Neutrophil (primary cell): ENCODE results near the gene LCORL.

ENCODE experiments used
- H3K27ac ChIP-seq: fragments of 200-600 bp; sonication (generic); 2 replicates; pipeline ENCODE4 v1.5.1; 2016; ENCODE audit warnings: mild to moderate bottlenecking, moderate library complexity
- H3K27me3 ChIP-seq: fragments of 200-600 bp; sonication (generic); 2 replicates; pipeline ENCODE4 v1.6.0; 2016; ENCODE audit warnings: mild to moderate bottlenecking
- H3K36me3 ChIP-seq: fragments of 200-600 bp; sonication (generic); 2 replicates; pipeline ENCODE4 v1.5.1; 2017
- H3K4me1 ChIP-seq, 2 experiments: fragments of 200-600 bp in 1 of 2; sonication (generic) in 1 of 2; 1 replicate in 1 of 2; 2 replicates in 1 of 2; pipeline versions ENCODE4 v1.5.1 to v1.6.1; 2013 to 2016; ENCODE audit warnings: low read depth in 1 of 2, low read length in 1 of 2, mild to moderate bottlenecking in 1 of 2, moderate library complexity in 1 of 2; ENCODE audit not compliant: control insufficient read depth in 1 of 2, insufficient read depth in 1 of 2
- H3K4me3 ChIP-seq, 2 experiments: fragments of 200-600 bp in 1 of 2; sonication (generic) in 1 of 2; 1 replicate in 1 of 2; 2 replicates in 1 of 2; pipeline ENCODE4 v1.5.1; 2013 to 2016; ENCODE audit warnings: low read depth in 1 of 2, low read length in 1 of 2, mild to moderate bottlenecking in 1 of 2, moderate library complexity in 1 of 2
- H3K9me3 ChIP-seq: fragments of 200-600 bp; sonication (generic); 2 replicates; pipeline ENCODE4 v1.5.1; 2016
- TF ChIP-seq, protein P1 (sequence below): fragments of 200-600 bp; sonication (generic); IDR thresholded peaks from 2 replicates; pipeline ENCODE4 v1.5.1; 2016; ENCODE audit warnings: antibody characterized with exemption

Gene LCORL

DNA sequence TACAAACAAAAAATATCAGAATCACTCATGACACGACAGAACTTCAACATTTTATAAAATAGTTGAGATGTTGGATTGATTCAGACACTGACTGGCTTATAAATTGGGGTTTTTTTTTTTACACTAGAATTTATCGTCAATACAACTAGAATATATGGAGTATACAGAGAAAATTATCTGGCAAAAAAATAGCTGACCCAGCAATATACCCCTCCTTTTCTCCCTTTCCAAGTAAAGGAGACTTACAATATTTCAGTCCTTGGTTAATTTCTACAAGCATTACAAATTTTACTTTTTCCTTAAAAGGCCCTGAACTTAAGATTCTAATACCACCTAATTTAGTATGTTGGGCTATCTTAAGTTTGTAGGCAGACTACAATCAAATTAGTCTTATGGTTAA is 76.3 kb downstream of the LCORL start:
- Histone ChIP-seq H3K27me3 (no peaks in the 10 kb centered on the region), H3K4me1 (no peaks in the 10 kb centered on the region), H3K36me3 (no peaks in the 10 kb centered on the region), H3K9me3 (no peaks in the 10 kb centered on the region), H3K27ac (no peak overlapping the region), H3K4me3 (no peak overlapping the region)
- TF ChIP-seq, protein P1, sequence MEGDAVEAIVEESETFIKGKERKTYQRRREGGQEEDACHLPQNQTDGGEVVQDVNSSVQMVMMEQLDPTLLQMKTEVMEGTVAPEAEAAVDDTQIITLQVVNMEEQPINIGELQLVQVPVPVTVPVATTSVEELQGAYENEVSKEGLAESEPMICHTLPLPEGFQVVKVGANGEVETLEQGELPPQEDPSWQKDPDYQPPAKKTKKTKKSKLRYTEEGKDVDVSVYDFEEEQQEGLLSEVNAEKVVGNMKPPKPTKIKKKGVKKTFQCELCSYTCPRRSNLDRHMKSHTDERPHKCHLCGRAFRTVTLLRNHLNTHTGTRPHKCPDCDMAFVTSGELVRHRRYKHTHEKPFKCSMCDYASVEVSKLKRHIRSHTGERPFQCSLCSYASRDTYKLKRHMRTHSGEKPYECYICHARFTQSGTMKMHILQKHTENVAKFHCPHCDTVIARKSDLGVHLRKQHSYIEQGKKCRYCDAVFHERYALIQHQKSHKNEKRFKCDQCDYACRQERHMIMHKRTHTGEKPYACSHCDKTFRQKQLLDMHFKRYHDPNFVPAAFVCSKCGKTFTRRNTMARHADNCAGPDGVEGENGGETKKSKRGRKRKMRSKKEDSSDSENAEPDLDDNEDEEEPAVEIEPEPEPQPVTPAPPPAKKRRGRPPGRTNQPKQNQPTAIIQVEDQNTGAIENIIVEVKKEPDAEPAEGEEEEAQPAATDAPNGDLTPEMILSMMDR = no peak

DNA sequence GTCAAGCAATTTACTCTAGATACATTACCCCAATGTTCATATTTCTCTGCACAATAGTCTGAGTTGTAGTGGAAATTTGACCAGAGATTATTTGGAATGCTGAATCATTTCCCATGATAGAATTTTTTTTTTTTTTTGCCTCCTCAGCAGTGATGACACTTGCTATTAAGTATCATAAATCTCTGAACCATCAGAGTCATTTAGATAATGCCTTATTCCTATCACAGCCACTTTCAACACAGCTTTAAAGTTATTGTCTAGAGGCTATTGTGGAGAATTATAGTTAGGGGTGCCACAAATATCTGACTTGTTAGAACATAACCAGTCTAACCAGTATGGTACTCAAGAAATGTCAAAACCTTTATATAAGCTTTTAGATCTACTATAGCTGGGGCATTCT is 79.8 kb downstream of the LCORL start:
- H3K4me3 ChIP-seq = no peak overlapping the region
- H3K36me3 ChIP-seq = no peaks in the 10 kb centered on the region
- H3K9me3 ChIP-seq = no peaks in the 10 kb centered on the region
- H3K27me3 ChIP-seq = no peaks in the 10 kb centered on the region
- no peak overlapping the region for H3K27ac ChIP-seq
- no peaks in the 10 kb centered on the region for H3K4me1 ChIP-seq
- TF ChIP-seq, protein P1 = no peak

DNA sequence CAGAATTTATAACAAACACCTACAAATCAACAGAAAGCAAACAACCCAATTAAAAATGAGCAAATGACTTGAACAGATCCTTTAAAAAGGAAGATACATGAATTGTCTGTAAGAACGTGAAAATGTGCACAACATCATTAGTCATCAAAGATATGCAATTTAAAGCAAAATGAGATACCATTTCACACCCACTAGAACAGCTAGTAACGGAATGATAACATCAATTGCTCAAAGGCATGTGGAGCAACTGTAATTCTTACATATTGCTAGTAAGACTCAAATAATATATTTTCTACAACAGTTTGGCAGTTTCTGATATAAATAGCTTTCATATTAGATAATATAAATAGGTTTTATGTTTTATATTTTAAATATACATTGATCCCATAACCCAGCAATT is 82.5 kb downstream of the LCORL start:
- no peaks in the 10 kb centered on the region for H3K9me3 ChIP-seq
- H3K4me3 ChIP-seq = no peak overlapping the region
- H3K27ac ChIP-seq = no peak overlapping the region
- no peaks in the 10 kb centered on the region for H3K36me3 ChIP-seq
- TF ChIP-seq, protein P1 = no peak
- no peaks in the 10 kb centered on the region for H3K27me3 ChIP-seq
- no peaks in the 10 kb centered on the region for H3K4me1 ChIP-seq

DNA sequence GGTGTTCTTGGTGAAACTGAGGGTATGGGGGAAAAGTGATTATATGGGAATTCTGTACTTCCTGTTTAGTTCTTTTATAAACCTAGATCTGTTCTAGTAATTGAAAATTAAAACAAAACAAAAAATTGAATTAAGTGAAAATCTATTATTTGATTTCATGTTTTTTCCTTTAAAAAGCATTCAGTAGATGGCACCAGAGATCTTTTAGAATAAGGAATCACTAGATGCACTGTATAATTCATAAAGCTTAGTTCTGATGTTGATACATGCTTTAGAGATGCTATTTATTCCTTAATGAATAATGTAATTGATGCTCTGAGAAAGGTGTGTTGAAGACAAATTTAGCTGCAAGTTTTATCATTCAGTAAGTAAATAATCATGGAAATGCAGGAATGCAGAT is 87.3 kb downstream of the LCORL start:
- Histone ChIP-seq H3K27me3 (no peaks in the 10 kb centered on the region), H3K4me3 (no peak overlapping the region), H3K4me1 (no peaks in the 10 kb centered on the region), H3K27ac (no peak overlapping the region), H3K9me3 (no peaks in the 10 kb centered on the region), H3K36me3 (no peaks in the 10 kb centered on the region)
- TF ChIP-seq, protein P1 = no peak

DNA sequence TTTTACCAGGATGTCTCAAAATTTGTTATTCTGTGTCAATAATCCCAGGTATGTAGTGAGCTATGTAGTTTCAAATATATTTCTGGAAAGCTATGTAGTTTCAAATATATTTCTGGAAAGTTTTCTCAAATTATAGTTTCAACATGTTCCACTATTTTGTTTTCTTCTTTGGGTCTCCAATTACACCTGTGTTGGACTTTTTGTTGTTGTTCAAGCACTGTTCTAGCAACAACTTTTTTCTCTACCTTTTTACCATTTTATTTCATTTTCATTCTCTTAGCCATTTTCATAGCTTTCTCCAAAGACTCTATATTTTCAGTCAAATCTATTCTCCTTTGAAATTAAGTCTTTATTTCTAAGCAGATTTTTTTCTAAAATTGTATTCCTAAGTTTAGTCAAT is 88.4 kb downstream of the LCORL start:
- no peaks in the 10 kb centered on the region for H3K4me1 ChIP-seq
- no peak overlapping the region for H3K4me3 ChIP-seq
- H3K36me3 ChIP-seq = no peaks in the 10 kb centered on the region
- TF ChIP-seq, protein P1 = no peak
- no peaks in the 10 kb centered on the region for H3K9me3 ChIP-seq
- H3K27me3 ChIP-seq = no peaks in the 10 kb centered on the region
- no peak overlapping the region for H3K27ac ChIP-seq

DNA sequence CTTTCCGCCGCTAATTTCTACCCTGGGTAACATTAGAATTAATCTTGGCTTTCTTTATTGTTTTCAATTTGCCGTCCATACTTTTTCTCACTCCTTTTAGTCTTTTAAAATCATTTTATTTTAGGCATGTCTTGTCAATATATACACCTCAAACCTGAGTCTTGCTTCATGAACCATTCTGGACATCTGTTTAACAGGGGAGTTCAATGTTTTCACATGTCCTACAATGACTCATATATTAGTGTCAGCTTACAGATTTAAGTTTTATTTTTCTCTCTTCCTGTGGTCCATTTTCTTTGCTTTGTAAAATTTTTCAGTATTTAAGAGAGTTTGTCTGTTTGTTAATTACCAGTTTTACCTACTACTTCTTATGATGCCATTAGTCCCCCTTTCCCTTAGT is 89.5 kb downstream of the LCORL start:
- TF ChIP-seq, protein P1 = no peak
- Histone ChIP-seq H3K4me1 (no peaks in the 10 kb centered on the region), H3K36me3 (no peaks in the 10 kb centered on the region), H3K27me3 (no peaks in the 10 kb centered on the region), H3K4me3 (no peak overlapping the region), H3K27ac (no peak overlapping the region), H3K9me3 (no peaks in the 10 kb centered on the region)
